Heart left ventricle (tissue), 16 donors: ENCODE results near the gene ARMC5. TPM values are rescaled to one million over a fixed set of nuclear protein-coding genes. Genes with fewer than 3 reads are reported as not detected.
A peak's percentile ranks its signal among the peaks of the same experiment; 100 is the strongest.

Experiments
- ATAC-seq, 4 donors: fragments of 200-7000 bp; cut with Tn5 transposase; one replicate each; pipeline ENCODE4 v1.9.1; 2020 to 2022; ENCODE audit warnings: moderate library complexity in 4 of 4, mild to moderate bottlenecking in 3 of 4, moderate number of reproducible peaks in 1 of 4
- DNase-seq, 5 donors: peaks; one replicate each; pipeline ENCODE4 v3.0.0-alpha.2; 2020
- H3K27ac ChIP-seq, 12 donors: fragments of 200-600 bp; sonication (generic) in 4 of 12; one replicate each; pipeline versions ENCODE4 v1.5.0 to v1.8.0; 2016 to 2022; ENCODE audit warnings: mild to moderate bottlenecking in 2 of 12
- H3K27me3 ChIP-seq, 9 donors: fragments of 200-600 bp; sonication (generic) in 2 of 9; one replicate each; pipeline versions ENCODE4 v1.5.1 to v1.8.0; 2016 to 2022; ENCODE audit warnings: mild to moderate bottlenecking in 3 of 9
- H3K36me3 ChIP-seq, 9 donors: fragments of 200-600 bp; sonication (generic) in 2 of 9; one replicate each; pipeline versions ENCODE4 v1.5.0 to v1.8.0; 2018 to 2022; ENCODE audit warnings: mild to moderate bottlenecking in 2 of 9
- H3K4me1 ChIP-seq, 12 donors: fragments of 200-600 bp; sonication (generic) in 4 of 12; one replicate each; pipeline versions ENCODE4 v1.5.0 to v1.8.0; 2016 to 2022; ENCODE audit warnings: mild to moderate bottlenecking in 3 of 12
- H3K4me3 ChIP-seq, 12 donors: fragments of 200-600 bp; sonication (generic) in 4 of 12; one replicate each; pipeline versions ENCODE4 v1.5.0 to v1.8.0; 2017 to 2022; ENCODE audit warnings: mild to moderate bottlenecking in 9 of 12, moderate library complexity in 4 of 12
- H3K9me3 ChIP-seq, 12 donors: fragments of 200-600 bp; sonication (generic) in 4 of 12; one replicate each; pipeline versions ENCODE4 v1.5.0 to v1.8.0; 2016 to 2022; ENCODE audit warnings: mild to moderate bottlenecking in 1 of 12
- POLR2A ChIP-seq, 2 donors: fragments of 450-650 bp; IDR thresholded peaks; one replicate each; pipeline ENCODE4 v1.6.1; 2017; ENCODE audit warnings: antibody characterized with exemption in 2 of 2, mild to moderate bottlenecking in 2 of 2, moderate library complexity in 2 of 2
- WGBS, 4 donors: extraction: QIAGEN DNeasy Blood & Tissue Kit in 2 of 4; methylation state at CpG; one replicate each; pipeline versions ENCODE4 v1.1.5 to v1.1.7; 2013 to 2018; 5-methylcytosine and 5-hydroxymethylcytosine counted together
- intact Hi-C, 10 donors: fragments of 100-400 bp; cut with DNase I; formaldehyde crosslinking; loops; one replicate each; pipeline versions ENCODE4 v1.11.1 to v1.14.2; 2022
- polyA plus RNA-seq, 2 donors: library from polyadenylated mRNA; stranded (reverse); fragments of 200-250 nt; gene quantifications; one replicate each; pipeline ENCODE4 v1.2.3, GENCODE V29; 2013
- total RNA-seq, 9 donors: library from RNA; depleted of rRNA in 2 of 9; stranded (reverse); fragments of >200 nt in 2 of 9; fragmentation: NEBNext Ultra II Directional in 3 of 9; extraction: Animal tissue kit (Norgen Biotek cat#: 25700) in 3 of 9; gene quantifications; one replicate each; pipeline versions ENCODE4 v1.1.0 to v1.2.4, GENCODE V29; 2016 to 2023
- TF ChIP-seq, protein P1 (sequence below), 12 donors: fragments of 200-600 bp; sonication (generic) in 4 of 12; IDR thresholded peaks; one replicate each; pipeline versions ENCODE4 v1.5.0 to v1.8.0; 2018 to 2022; ENCODE audit warnings: antibody characterized with exemption in 12 of 12, mild to moderate bottlenecking in 5 of 12
- donor health status: ischemic (EF 13 %, LVEDD 7.1; RV severe dilation, severe dysfunction).
- donor health status: healthy with polysubstance abuse.
- donor health status: DM: no; HTN: yes; CAD: no.
- donor health status: DM: no; HTN: no; CAD: no.
- donor health status: ischemic (EF 25% LVEDD 6.9; RV normal size, moderate dysfunction).
- donor health status: ischemic (EF 25% LVEDD 5.7; RV mildly dilated, moderate dysfunction).
- donor health status: healthy.
- donor health status: DM: yes; HTN: yes; CAD: no.
- donor health status: ischemic (EF 35%, LVEDD 5.7; RV mildly dilated, moderate dysfunction).
- donor health status: nonischemic (EF 11% LVEDD 7.7; RV severe dilation, severe dysfunction).
- donor health status: DM: yes; HTN: yes; CAD: no.
- donor health status: PGD.
- donor health status: ischemic (EF 29% LVEDD 5.4; RV normal size, mild dysfunction).
- donor health status: nonischemic (EF 23%, LVEDD 6.1; RV moderate dilation, normal function).

ARMC5 gene
- total and polyA plus RNA-seq, 11 donors: 4.1 to 9.2 (median 6.6) TPM

DNA sequence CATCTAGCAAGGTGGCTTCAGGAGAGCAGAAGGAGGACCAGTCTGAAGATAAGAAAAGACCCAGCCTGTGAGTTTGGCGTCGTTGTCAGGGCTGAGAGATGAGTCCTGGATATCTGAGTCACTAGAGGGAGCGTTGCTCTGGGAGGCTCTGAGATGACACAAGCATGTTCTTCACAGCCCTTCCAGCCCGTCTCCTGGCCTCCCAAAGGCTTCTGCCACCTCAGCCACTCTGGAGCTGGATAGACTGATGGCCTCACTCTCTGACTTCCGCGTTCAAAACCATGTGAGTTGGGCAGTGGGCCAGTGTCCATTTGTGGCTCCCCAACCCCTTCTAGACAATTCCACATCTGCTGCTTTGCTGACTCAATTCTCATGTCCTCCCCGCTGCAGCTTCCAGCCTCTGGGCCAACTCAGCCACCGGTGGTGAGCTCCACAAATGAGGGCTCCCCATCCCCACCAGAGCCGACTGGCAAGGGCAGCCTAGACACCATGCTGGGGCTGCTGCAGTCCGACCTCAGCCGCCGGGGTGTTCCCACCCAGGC lies 14.9 kb downstream of the ARMC5 start:
- DNase-seq (no peak), ATAC-seq (no peak)
- H3K4me3 ChIP-seq: no peak overlapping the region
- peaks cover 0 to 31% (median 14%) of the 10 kb centered on the region in 12 donors for H3K4me1 ChIP-seq
- intact Hi-C loops: loop anchor here in 2 of 10 donors (5.0 kb wide), 1 partner anchor 33 kb away; the partner anchor contains the start of gene RUSF1 (in 2 of the 2)
- H3K36me3 ChIP-seq: peaks cover 0 to 50% (median 39%) of the 10 kb centered on the region in 9 donors
- H3K27me3 ChIP-seq: peaks cover 0 to 2% (median 0%) of the 10 kb centered on the region in 9 donors
- no peaks in the 10 kb centered on the region for H3K9me3 ChIP-seq
- peak overlapping the region in 1 of 12 donors; percentile 97 for H3K27ac ChIP-seq
- WGBS, 4 donors: 77 to 83% (median 80%) methylated on average over 12 of the region's 12 CpGs
- TF ChIP-seq, protein P1, sequence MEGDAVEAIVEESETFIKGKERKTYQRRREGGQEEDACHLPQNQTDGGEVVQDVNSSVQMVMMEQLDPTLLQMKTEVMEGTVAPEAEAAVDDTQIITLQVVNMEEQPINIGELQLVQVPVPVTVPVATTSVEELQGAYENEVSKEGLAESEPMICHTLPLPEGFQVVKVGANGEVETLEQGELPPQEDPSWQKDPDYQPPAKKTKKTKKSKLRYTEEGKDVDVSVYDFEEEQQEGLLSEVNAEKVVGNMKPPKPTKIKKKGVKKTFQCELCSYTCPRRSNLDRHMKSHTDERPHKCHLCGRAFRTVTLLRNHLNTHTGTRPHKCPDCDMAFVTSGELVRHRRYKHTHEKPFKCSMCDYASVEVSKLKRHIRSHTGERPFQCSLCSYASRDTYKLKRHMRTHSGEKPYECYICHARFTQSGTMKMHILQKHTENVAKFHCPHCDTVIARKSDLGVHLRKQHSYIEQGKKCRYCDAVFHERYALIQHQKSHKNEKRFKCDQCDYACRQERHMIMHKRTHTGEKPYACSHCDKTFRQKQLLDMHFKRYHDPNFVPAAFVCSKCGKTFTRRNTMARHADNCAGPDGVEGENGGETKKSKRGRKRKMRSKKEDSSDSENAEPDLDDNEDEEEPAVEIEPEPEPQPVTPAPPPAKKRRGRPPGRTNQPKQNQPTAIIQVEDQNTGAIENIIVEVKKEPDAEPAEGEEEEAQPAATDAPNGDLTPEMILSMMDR (IDR thresholded peaks at IDR 0.05): no peak
- no peak for TF ChIP-seq POLR2A (IDR thresholded peaks at IDR 0.05)

DNA sequence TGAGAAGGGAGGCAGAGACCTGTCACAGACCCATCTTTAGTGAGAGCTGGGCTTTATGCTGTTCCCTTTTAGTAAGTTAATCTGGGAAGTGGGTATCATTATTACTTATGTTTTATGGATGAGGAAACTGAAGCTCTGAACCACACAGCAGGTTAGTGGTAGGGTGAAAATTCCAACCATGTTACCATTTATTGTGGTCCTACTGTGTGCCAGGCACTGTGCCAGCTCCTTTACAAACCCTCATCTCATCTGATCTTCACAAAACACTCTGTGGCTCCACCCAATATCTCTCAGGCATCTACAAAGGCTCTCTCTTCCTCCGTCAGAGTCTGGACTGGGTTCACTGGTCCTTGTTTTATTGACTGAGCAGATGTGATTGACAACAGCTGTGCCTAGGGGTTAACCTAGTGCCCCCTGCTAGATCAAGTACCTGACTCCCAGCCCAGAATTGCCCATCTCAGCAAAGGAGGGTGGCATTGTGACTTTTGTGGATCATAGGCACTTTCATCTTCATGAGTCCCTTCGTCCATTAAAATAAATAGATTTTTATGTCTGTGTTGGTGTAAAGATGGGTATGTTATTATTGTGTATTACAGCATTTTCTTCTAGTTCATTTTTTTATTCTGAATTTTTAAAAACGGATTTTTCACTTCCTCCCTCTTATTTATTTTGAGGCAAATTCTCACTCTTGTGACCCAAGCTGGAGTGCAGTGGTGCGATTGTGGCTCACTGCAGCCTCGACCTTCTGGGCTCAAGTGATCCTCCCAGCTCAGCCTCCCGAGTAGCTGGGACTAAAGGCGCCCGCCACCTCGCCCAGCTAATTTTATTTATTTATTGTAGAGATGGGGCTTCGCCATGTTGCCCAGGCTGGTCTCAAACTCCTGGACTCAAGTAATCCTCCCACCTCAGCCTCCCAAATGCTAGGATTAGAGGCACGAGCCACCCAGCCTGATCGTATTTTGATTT lies 15.8 kb downstream of the ARMC5 start:
- no peak for ATAC-seq
- Histone ChIP-seq H3K27ac (peak overlapping the region in 1 of 12 donors; percentile 97), H3K27me3 (peaks cover 0 to 2% (median 0%) of the 10 kb centered on the region in 9 donors), H3K9me3 (no peaks in the 10 kb centered on the region), H3K4me3 (no peak overlapping the region), H3K4me1 (peaks cover 0 to 31% (median 14%) of the 10 kb centered on the region in 12 donors), H3K36me3 (peaks cover 0 to 50% (median 39%) of the 10 kb centered on the region in 9 donors)
- WGBS, 4 donors: 91 to 95% (median 93%) methylated on average over 12 of the region's 12 CpGs
- TF ChIP-seq, protein P1 (IDR thresholded peaks at IDR 0.05): no peak
- TF ChIP-seq POLR2A (IDR thresholded peaks at IDR 0.05): no peak
- DNase-seq: no peak
- intact Hi-C loops: loop anchor here in 2 of 10 donors (5.0 kb wide), 1 partner anchor 32 kb away; the partner anchor contains the start of gene RUSF1 (in 2 of the 2)

DNA sequence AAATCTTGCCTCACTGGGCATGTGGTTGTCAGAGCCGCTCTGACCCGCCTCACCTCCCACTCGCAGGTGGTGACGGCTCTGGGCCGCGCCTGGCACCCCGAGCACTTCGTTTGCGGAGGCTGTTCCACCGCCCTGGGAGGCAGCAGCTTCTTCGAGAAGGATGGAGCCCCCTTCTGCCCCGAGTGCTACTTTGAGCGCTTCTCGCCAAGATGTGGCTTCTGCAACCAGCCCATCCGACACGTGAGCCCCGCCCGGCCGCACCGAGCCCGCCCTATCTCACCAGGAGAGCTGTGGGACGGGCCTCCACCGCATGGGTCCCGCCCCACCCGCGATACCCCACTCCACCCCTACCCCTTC lies 16.6 kb downstream of the ARMC5 start:
- intact Hi-C loops: no loop called here
- Histone ChIP-seq H3K4me1 (peaks cover 0 to 34% (median 17%) of the 10 kb centered on the region in 12 donors), H3K36me3 (peaks cover 0 to 50% (median 39%) of the 10 kb centered on the region in 9 donors), H3K9me3 (no peaks in the 10 kb centered on the region), H3K27me3 (peaks cover 0 to 2% (median 0%) of the 10 kb centered on the region in 9 donors), H3K4me3 (peak overlapping the region in 1 of 12 donors; percentile 56), H3K27ac (peak overlapping the region in 1 of 12 donors; percentile 72)
- TF ChIP-seq, protein P1 (IDR thresholded peaks at IDR 0.05): no peak
- TF ChIP-seq POLR2A (IDR thresholded peaks at IDR 0.05): no peak
- 83 to 89% (median 88%) methylated on average over 20 to 26 of the region's 26 CpGs for WGBS, 4 donors
- DNase-seq (no peak), ATAC-seq (no peak)
